ENCODE measurements around the gene ACSS2.
"Not testable (repeated sequence)": the region's sequence is repeated elsewhere in the genome, so short reads cannot be mapped to it uniquely, and the experiment has no call there.

- not testable (repeated sequence) for TF ChIP-seq CEBPB (IDR thresholded peaks at IDR 0.05; ENCODE audit: borderline replicate concordance in 1 of 2, low read depth in 2 of 2, low read length in 2 of 2); MYB (IDR thresholded peaks at IDR 0.05; ENCODE audit: borderline replicate concordance, low read depth, low read length); SUPT20H (IDR thresholded peaks at IDR 0.05; ENCODE audit: borderline replicate concordance, control insufficient read depth, low read depth, low read length); PML (IDR thresholded peaks at IDR 0.05; ENCODE audit: low read length); SIN3A (IDR thresholded peaks at IDR 0.05; ENCODE audit: low read depth, low read length); HCFC1 (IDR thresholded peaks at IDR 0.05; ENCODE audit: low read length); SMAD1 (IDR thresholded peaks at IDR 0.05; ENCODE audit: low read depth, partially characterized antibody); ATF7 (IDR thresholded peaks at IDR 0.05; ENCODE audit: low read depth); CBFB (IDR thresholded peaks at IDR 0.05; ENCODE audit: low read depth); REST (IDR thresholded peaks at IDR 0.05; ENCODE audit: low read depth, low read length); ZNF207 (IDR thresholded peaks at IDR 0.05; ENCODE audit: borderline replicate concordance); YY1 (IDR thresholded peaks at IDR 0.05; ENCODE audit: low read depth, low read length)
- TF ChIP-seq, protein P1, sequence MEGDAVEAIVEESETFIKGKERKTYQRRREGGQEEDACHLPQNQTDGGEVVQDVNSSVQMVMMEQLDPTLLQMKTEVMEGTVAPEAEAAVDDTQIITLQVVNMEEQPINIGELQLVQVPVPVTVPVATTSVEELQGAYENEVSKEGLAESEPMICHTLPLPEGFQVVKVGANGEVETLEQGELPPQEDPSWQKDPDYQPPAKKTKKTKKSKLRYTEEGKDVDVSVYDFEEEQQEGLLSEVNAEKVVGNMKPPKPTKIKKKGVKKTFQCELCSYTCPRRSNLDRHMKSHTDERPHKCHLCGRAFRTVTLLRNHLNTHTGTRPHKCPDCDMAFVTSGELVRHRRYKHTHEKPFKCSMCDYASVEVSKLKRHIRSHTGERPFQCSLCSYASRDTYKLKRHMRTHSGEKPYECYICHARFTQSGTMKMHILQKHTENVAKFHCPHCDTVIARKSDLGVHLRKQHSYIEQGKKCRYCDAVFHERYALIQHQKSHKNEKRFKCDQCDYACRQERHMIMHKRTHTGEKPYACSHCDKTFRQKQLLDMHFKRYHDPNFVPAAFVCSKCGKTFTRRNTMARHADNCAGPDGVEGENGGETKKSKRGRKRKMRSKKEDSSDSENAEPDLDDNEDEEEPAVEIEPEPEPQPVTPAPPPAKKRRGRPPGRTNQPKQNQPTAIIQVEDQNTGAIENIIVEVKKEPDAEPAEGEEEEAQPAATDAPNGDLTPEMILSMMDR (IDR thresholded peaks at IDR 0.05 in 2 of 3, conservative IDR thresholded peaks at IDR 0.05 in 1 of 3; ENCODE audit: control insufficient read depth in 2 of 3, extremely low read depth in 1 of 3, insufficient read depth in 1 of 3, low read depth in 3 of 3, low read length in 3 of 3): not testable (repeated sequence)
- TF ChIP-seq, protein P2, sequence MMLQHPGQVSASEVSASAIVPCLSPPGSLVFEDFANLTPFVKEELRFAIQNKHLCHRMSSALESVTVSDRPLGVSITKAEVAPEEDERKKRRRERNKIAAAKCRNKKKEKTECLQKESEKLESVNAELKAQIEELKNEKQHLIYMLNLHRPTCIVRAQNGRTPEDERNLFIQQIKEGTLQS (IDR thresholded peaks at IDR 0.05; ENCODE audit: borderline replicate concordance, extremely low read depth, low read depth, low read length): not testable (repeated sequence)
Measured at GRCh38 chr20:34898731-34899130, 22.3 kb downstream of the ACSS2 start.

Measured in GM12878 (cell line).